ENCODE data around the gene SLC12A7. TPM values are rescaled to one million over a fixed set of nuclear protein-coding genes. Genes with fewer than 3 reads are reported as not detected.
A peak's percentile ranks its signal among the peaks of the same experiment; 100 is the strongest.

Gene SLC12A7
- total RNA-seq, 2 experiments from 2014 or later: 0.06 TPM; not detected in 1

- H3K36me3 ChIP-seq (ENCODE audit: insufficient read depth, low read length): no peaks in the 10 kb centered on the region
- no peaks in the 10 kb centered on the region for H4K20me1 ChIP-seq (ENCODE audit: insufficient read depth, low read length)
- DNase-seq (ENCODE audit: low spot score): no peak
- POLR2A ChIA-PET: interaction anchor here (0.7 kb wide), 1 partner anchor 437 kb away, joined by 3 read pairs; no protein-coding TSS in a partner anchor
- BruUV-seq (replicated peaks): no TSS peak
- H3K79me2 ChIP-seq (ENCODE audit: insufficient read depth, low read depth, low read length): no peaks in the 10 kb centered on the region
- no peak overlapping the region for H3K4me3 ChIP-seq (ENCODE audit: low read depth, low read length, poor library complexity, severe bottlenecking)
- no peak overlapping the region for H3K4me2 ChIP-seq (ENCODE audit: low read length)
- TF ChIP-seq EZH2phosphoT487 (IDR thresholded peaks at IDR 0.05; ENCODE audit: borderline replicate concordance, low read depth, low read length): no peak
- TF ChIP-seq CTCF (conservative IDR thresholded peaks at IDR 0.05; ENCODE audit: low read length): no peak
- no peaks in the 10 kb centered on the region for H3K4me1 ChIP-seq (ENCODE audit: insufficient read depth, low read length, poor library complexity, severe bottlenecking)
- no peak overlapping the region for H2AFZ ChIP-seq (ENCODE audit: low read length)
- no peaks in the 10 kb centered on the region for H3K9me2 ChIP-seq (ENCODE audit: insufficient read depth, low read length)
- intact Hi-C loops (cut with micrococcal nuclease; ENCODE audit: unreplicated experiment): no loop called here
- no peaks in the 10 kb centered on the region for H3K9me3 ChIP-seq (ENCODE audit: low read length)
- H3K27ac ChIP-seq (ENCODE audit: low read depth, low read length, poor library complexity, severe bottlenecking): no peak overlapping the region
- CTCF ChIA-PET (ENCODE audit: unreplicated experiment): no interaction called here
These were observed 2.1 kb upstream of the SLC12A7 start for GRCh38 chr5:1113805-1114586.

- no peak for DNase-seq (ENCODE audit: low spot score)
- intact Hi-C loops (cut with micrococcal nuclease; ENCODE audit: unreplicated experiment): no loop called here
- Histone ChIP-seq H3K27ac (ENCODE audit: low read depth, low read length, poor library complexity, severe bottlenecking) (no peak overlapping the region), H3K4me3 (ENCODE audit: low read depth, low read length, poor library complexity, severe bottlenecking) (no peak overlapping the region), H3K36me3 (ENCODE audit: insufficient read depth, low read length) (no peaks in the 10 kb centered on the region), H3K4me2 (ENCODE audit: low read length) (no peak overlapping the region), H4K20me1 (ENCODE audit: insufficient read depth, low read length) (no peaks in the 10 kb centered on the region), H2AFZ (ENCODE audit: low read length) (no peak overlapping the region), H3K4me1 (ENCODE audit: insufficient read depth, low read length, poor library complexity, severe bottlenecking) (no peaks in the 10 kb centered on the region), H3K9me3 (ENCODE audit: low read length) (no peaks in the 10 kb centered on the region), H3K9me2 (ENCODE audit: insufficient read depth, low read length) (no peaks in the 10 kb centered on the region), H3K79me2 (ENCODE audit: insufficient read depth, low read depth, low read length) (no peaks in the 10 kb centered on the region)
- POLR2A ChIA-PET: interaction anchor here (0.7 kb wide), 1 partner anchor 437 kb away, joined by 3 read pairs; no protein-coding TSS in a partner anchor
- BruUV-seq (replicated peaks): no TSS peak
- no peak for TF ChIP-seq EZH2phosphoT487 (IDR thresholded peaks at IDR 0.05; ENCODE audit: borderline replicate concordance, low read depth, low read length)
- CTCF ChIA-PET (ENCODE audit: unreplicated experiment): no interaction called here
These were observed 1.4 kb upstream of the SLC12A7 start for GRCh38 chr5:1113332-1113690.

GRCh38 chr5:1112596-1113331 lies 901 bp upstream of the SLC12A7 start:
- DNase-seq (ENCODE audit: low spot score): peak; percentile 47
- Histone ChIP-seq H3K4me3 (ENCODE audit: low read depth, low read length, poor library complexity, severe bottlenecking) (no peak overlapping the region), H2AFZ (ENCODE audit: low read length) (no peak overlapping the region), H3K9me3 (ENCODE audit: low read length) (no peaks in the 10 kb centered on the region), H3K27ac (ENCODE audit: low read depth, low read length, poor library complexity, severe bottlenecking) (no peak overlapping the region), H3K4me1 (ENCODE audit: insufficient read depth, low read length, poor library complexity, severe bottlenecking) (no peaks in the 10 kb centered on the region), H3K9me2 (ENCODE audit: insufficient read depth, low read length) (no peaks in the 10 kb centered on the region), H4K20me1 (ENCODE audit: insufficient read depth, low read length) (no peaks in the 10 kb centered on the region), H3K36me3 (ENCODE audit: insufficient read depth, low read length) (no peaks in the 10 kb centered on the region), H3K79me2 (ENCODE audit: insufficient read depth, low read depth, low read length) (no peaks in the 10 kb centered on the region), H3K4me2 (ENCODE audit: low read length) (no peak overlapping the region)
- TF ChIP-seq EZH2phosphoT487 (IDR thresholded peaks at IDR 0.05; ENCODE audit: borderline replicate concordance, low read depth, low read length) (no peak), CTCF (conservative IDR thresholded peaks at IDR 0.05; ENCODE audit: low read length) (no peak)
- BruUV-seq (replicated peaks): no TSS peak
- ChIA-PET CTCF (ENCODE audit: unreplicated experiment) (no interaction called here), POLR2A (no interaction called here)
- intact Hi-C loops (cut with micrococcal nuclease; ENCODE audit: unreplicated experiment): no loop called here
